Hepatocyte (in vitro differentiated cells): ENCODE results near the gene CARD9. TPM values are rescaled to one million over a fixed set of nuclear protein-coding genes. Genes with fewer than 3 reads are reported as not detected.

Experiments used
- DNase-seq: peaks from one replicate; pipeline ENCODE4 v3.0.0-alpha.2; 2016; ENCODE audit warnings: low spot score
- H2AFZ ChIP-seq: fragments of 200-600 bp; sonication (generic); 2 replicates; pipeline ENCODE4 v1.6.0; 2016; ENCODE audit warnings: antibody characterized with exemption, mild to moderate bottlenecking
- H3K27ac ChIP-seq: fragments of 200-600 bp; sonication (generic); 2 replicates; pipeline ENCODE4 v1.5.1; 2016; ENCODE audit warnings: mild to moderate bottlenecking
- H3K27me3 ChIP-seq: fragments of 200-600 bp; sonication (generic); 2 replicates; pipeline ENCODE4 v1.6.1; 2016
- H3K36me3 ChIP-seq: fragments of 200-600 bp; sonication (generic); replicated peaks from 2 replicates; pipeline ENCODE4 v1.5.1; 2016; ENCODE audit warnings: low read depth; ENCODE audit not compliant: insufficient read depth
- H3K4me1 ChIP-seq: fragments of 200-600 bp; sonication (generic); 2 replicates; pipeline ENCODE4 v1.5.1; 2016; ENCODE audit warnings: mild to moderate bottlenecking, moderate library complexity; ENCODE audit not compliant: insufficient read depth
- H3K4me2 ChIP-seq: fragments of 200-600 bp; sonication (generic); 2 replicates; pipeline ENCODE4 v1.6.0; 2016
- H3K4me3 ChIP-seq: fragments of 200-600 bp; sonication (generic); 2 replicates; pipeline ENCODE4 v1.5.1; 2016; ENCODE audit warnings: mild to moderate bottlenecking
- H3K79me2 ChIP-seq: fragments of 200-600 bp; sonication (generic); 2 replicates; pipeline ENCODE4 v1.6.0; 2017; ENCODE audit warnings: mild to moderate bottlenecking
- H3K9me2 ChIP-seq: fragments of 200-600 bp; sonication (generic); replicated peaks from 2 replicates; pipeline ENCODE4 v1.6.0; 2017; ENCODE audit warnings: mild to moderate bottlenecking; ENCODE audit not compliant: insufficient read depth
- H3K9me3 ChIP-seq: fragments of 200-600 bp; sonication (generic); 2 replicates; pipeline ENCODE4 v1.5.1; 2016; ENCODE audit warnings: low read depth, mild to moderate bottlenecking
- H4K20me1 ChIP-seq: fragments of 200-600 bp; sonication (generic); 2 replicates; pipeline ENCODE4 v1.6.0; 2016; ENCODE audit warnings: mild to moderate bottlenecking; ENCODE audit not compliant: insufficient read depth, poor library complexity, severe bottlenecking
- CTCF ChIP-seq: fragments of 200-600 bp; sonication (generic); IDR thresholded peaks from 2 replicates; pipeline ENCODE4 v1.5.1; 2016; ENCODE audit warnings: antibody characterized with exemption, mild to moderate bottlenecking; ENCODE audit not compliant: poor library complexity
- EZH2 ChIP-seq: fragments of 200-600 bp; sonication (generic); IDR thresholded peaks from 2 replicates; pipeline ENCODE4 v1.6.1; 2016; ENCODE audit warnings: antibody characterized with exemption, mild to moderate bottlenecking, borderline replicate concordance
- EZH2phosphoT487 ChIP-seq: fragments of 200-600 bp; sonication (generic); IDR thresholded peaks from one replicate; pipeline ENCODE4 v1.6.1; 2018; ENCODE audit warnings: antibody characterized with exemption, mild to moderate bottlenecking, low read depth, moderate library complexity; ENCODE audit not compliant: unreplicated experiment, severe bottlenecking
- WGBS: methylation state at CpG from one replicate; pipeline ENCODE4 v1.1.6; 2016; ENCODE audit warnings: low lambda C conversion rate; ENCODE audit errors: missing lambda C conversion rate; 5-methylcytosine and 5-hydroxymethylcytosine counted together
- polyA plus RNA-seq: library from polyadenylated mRNA; unstranded; fragments of >200 nt; fragmentation: Nextera tagmentation; extraction: Ambion mirVana; gene quantifications from 2 replicates; pipeline ENCODE4 v1.2.1, GENCODE V29; 2016
- total RNA-seq: library from RNA; depleted of rRNA; stranded (reverse); fragments of >200 nt; gene quantifications from 2 replicates; pipeline ENCODE4 v1.2.3, GENCODE V29; 2014

Gene CARD9
- total and polyA plus RNA-seq, 2 experiments from 2014 or later = 0.80 to 1.5 TPM

GRCh38 chr9:136349546-136349945 lies 23.9 kb downstream of the CARD9 start:
- Histone ChIP-seq H2AFZ (no peak overlapping the region), H3K4me1 (peaks cover 21% of the 10 kb centered on the region), H3K9me3 (no peaks in the 10 kb centered on the region), H3K9me2 (no peaks in the 10 kb centered on the region), H3K27me3 (no peaks in the 10 kb centered on the region), H3K4me3 (no peak overlapping the region), H3K79me2 (no peaks in the 10 kb centered on the region), H3K27ac (no peak overlapping the region), H3K4me2 (no peak overlapping the region), H3K36me3 (no peaks in the 10 kb centered on the region), H4K20me1 (no peaks in the 10 kb centered on the region)
- TF ChIP-seq EZH2phosphoT487 (no peak), CTCF (no peak), EZH2 (no peak)
- DNase-seq = no peak
- 95% methylated on average over 23 of the region's 24 CpGs for WGBS

- H3K79me2 ChIP-seq = no peaks in the 10 kb centered on the region
- H3K9me2 ChIP-seq = no peaks in the 10 kb centered on the region
- H3K4me2 ChIP-seq = no peak overlapping the region
- 94% methylated on average over 14 of the region's 14 CpGs for WGBS
- TF ChIP-seq EZH2 (no peak), CTCF (no peak), EZH2phosphoT487 (no peak)
- no peaks in the 10 kb centered on the region for H4K20me1 ChIP-seq
- no peaks in the 10 kb centered on the region for H3K27me3 ChIP-seq
- no peak overlapping the region for H3K4me3 ChIP-seq
- no peak overlapping the region for H3K27ac ChIP-seq
- no peaks in the 10 kb centered on the region for H3K36me3 ChIP-seq
- peaks cover 12% of the 10 kb centered on the region for H3K4me1 ChIP-seq
- no peaks in the 10 kb centered on the region for H3K9me3 ChIP-seq
- DNase-seq = no peak
- H2AFZ ChIP-seq = no peak overlapping the region
Observed at GRCh38 chr9:136348691-136349090, 24.8 kb downstream of the CARD9 start.

GRCh38 chr9:136347472-136348256 lies 25.8 kb downstream of the CARD9 start:
- H3K27ac ChIP-seq = no peak overlapping the region
- DNase-seq = no peak
- no peak overlapping the region for H2AFZ ChIP-seq
- H3K9me3 ChIP-seq = no peaks in the 10 kb centered on the region
- no peaks in the 10 kb centered on the region for H3K27me3 ChIP-seq
- no peaks in the 10 kb centered on the region for H3K79me2 ChIP-seq
- H3K9me2 ChIP-seq = no peaks in the 10 kb centered on the region
- 86% methylated on average over 31 of the region's 34 CpGs for WGBS
- no peaks in the 10 kb centered on the region for H4K20me1 ChIP-seq
- H3K4me2 ChIP-seq = no peak overlapping the region
- TF ChIP-seq EZH2phosphoT487 (no peak), CTCF (no peak), EZH2 (no peak)
- peaks cover 19% of the 10 kb centered on the region for H3K4me1 ChIP-seq
- no peak overlapping the region for H3K4me3 ChIP-seq
- no peaks in the 10 kb centered on the region for H3K36me3 ChIP-seq
